GM15510 (cell line): ENCODE measurements around the gene CPVL.

Experiments used
- POLR2A ChIP-seq: IDR thresholded peaks from 3 replicates; pipeline ENCODE4 v1.6.1; 2011; ENCODE audit warnings: borderline replicate concordance; ENCODE audit not compliant: insufficient read length; ENCODE audit errors: extremely low read depth

Gene CPVL

DNA sequence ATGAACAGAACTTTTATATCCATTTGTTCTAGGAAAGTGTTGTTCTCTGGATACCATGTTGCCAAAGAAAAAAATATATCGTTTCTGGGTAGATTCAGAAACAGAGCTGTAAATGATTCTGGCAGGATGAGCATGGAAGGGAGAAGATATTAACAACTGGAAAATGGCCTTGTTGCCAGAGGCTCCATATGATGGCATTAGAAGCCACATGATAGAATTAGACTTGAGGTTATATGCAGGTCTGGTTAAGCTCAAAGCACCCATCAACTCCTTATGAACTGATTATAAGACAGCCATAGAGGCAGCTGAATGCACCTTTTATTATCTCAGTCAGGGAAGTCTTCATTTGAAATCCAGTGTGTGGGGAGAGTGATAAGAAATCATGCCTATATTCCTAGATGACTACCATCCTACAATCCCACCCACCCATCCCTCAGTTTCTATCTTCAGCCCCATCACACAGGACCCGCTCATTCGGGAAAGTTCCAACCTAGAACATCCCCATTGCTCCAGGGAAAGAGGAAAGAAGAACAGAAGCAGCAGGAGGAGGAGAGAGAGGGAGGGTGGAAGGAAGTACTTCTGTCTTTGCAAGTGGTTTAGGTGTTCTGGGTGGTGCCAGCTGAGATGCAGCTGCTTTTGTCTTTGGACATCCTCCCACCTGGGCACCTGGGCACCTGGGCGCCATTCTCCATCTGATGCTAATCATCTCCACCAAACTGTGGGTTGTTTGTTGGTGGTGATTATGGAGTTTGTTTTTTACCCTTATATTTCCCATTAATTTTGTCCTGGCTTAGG, 162.7 kb downstream of the CPVL start:
- TF ChIP-seq POLR2A: no peak

GRCh38 chr7:28981161-28981465, 165.2 kb downstream of the CPVL start:
- no peak for TF ChIP-seq POLR2A

DNA sequence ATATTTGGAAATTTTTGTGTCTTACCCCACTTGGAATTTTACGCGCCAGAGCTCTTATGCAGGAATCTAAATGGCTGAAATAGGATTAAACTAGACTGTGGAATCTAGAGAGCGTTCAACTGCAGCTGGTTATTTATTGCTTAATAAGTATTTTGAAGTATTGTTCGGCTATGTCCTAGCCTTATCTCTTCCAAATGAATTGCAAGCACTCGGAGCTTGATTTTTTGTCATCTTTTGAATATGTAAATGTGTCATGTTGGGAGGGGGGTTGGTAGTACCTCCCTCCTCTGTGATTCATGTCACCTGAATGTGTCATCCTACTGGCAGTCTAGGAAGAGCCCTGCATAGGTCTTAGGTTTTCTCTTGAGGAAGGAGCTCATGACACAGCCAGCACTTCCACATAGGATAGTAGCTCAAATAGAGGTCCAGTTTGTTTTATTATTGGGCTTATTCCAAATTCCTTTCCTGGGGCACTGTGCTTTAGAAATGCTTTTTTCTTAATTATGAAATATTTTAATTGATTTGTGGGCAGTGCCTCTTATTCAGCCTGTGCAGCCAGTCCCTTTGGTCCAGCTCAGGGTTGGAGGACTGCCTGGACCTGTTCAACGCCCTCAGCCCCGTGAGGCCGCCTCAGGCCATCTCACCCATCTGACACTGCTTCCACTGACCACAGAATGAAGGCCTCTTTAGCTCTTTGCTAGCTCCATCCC, 165.7 kb downstream of the CPVL start:
- no peak for TF ChIP-seq POLR2A

GRCh38 chr7:28979776-28980175, 166.6 kb downstream of the CPVL start:
- no peak for TF ChIP-seq POLR2A

GRCh38 chr7:28977881-28978280, 168.5 kb downstream of the CPVL start:
- TF ChIP-seq POLR2A: no peak

DNA sequence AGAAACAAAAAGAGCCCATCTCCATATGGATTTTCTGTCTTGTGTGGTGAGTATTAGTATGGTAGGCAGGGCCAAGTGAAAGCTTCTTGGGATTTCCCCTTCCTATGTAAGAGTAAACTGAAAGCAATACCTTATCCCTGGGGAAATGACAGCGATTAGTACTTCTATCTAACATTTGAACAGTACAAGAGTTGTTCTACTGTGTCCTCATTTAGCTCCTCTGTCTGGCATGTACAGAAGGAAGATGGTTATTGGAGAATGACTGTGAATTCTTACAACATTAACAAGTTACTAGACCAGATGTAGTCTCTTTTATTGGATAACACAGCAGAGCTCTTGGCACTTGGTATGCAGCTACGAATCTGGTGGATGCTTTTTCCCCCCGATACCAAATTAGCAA, 170.3 kb downstream of the CPVL start:
- no peak for TF ChIP-seq POLR2A

- TF ChIP-seq POLR2A: no peak
These were observed 172.7 kb downstream of the CPVL start for GRCh38 chr7:28973591-28973990.

DNA sequence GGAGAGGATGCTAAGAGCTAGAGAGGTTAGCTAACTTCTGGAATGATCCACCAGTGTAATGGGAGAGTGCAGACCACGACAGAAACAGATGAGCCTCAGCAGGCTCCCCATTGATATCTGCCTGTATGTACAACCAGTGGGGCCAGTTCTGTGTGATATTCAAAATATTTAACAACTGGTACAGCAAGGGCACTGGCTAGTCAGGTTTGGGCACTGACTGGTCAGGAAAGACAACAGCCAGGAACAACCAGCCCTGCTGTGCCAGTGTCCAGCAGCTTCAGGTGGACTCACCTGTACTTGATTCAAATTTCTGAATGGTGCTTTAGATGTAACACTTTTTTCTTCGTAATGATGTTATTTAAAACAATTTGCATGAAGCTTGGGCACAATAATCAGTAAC, 182.3 kb downstream of the CPVL start:
- no peak for TF ChIP-seq POLR2A

DNA sequence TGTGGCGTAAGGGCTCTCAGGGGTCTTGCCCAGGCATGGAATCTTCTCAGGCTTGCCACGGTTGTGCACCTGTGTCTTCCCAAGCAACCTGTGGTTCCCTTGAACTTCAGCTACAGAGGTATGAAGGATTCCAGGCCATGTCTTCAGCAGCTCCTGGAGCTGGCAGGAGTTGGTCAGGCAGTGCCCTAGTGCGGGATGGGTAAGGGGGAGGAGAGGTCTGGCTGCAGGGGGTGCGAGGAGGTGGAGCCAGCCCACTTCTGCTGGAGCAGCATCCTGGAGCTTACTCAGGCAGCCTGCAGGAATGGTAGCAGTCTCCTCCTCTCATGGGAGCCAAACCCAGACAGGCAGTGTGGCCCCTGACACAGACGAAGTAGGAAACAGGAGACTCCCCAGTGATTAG, 184.4 kb downstream of the CPVL start:
- no peak for TF ChIP-seq POLR2A

DNA sequence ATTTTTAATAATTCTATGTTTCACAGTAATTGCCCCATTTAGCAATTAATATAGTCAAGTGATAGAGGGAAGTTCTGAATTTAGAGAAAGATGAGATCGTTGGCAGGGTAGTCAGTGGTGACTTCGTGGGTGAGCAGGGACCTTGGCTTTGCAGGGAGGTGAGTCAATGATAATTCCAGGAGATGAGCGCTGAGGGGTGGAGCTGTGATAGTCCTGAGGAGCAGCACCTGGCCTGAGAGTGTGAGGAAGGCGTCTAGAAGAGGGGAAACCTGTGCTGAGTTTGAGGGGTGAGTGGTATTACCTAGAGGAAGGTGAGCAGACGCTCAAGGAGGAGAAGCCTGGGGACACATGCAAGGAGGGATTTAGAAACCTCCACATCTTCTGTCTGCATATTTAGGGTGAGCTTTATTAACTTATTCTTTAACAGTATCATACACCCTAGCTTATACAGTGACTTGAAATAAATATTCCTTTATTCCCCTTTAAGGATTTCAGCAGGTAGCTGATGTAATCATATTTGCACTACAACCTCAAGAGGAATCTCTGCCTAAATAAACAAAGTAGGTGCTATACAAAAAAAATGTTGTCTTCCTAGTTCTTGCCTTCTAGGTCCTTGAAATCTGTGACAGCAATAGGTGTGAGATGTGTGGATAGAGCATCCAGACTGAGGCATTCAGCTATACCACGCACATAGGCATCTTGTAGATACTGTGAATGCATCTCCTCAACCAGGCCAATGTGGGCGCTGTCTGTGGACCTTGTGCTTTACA, 186.1 kb downstream of the CPVL start:
- TF ChIP-seq POLR2A: no peak

GRCh38 chr7:28958980-28959347, 187.4 kb downstream of the CPVL start:
- no peak for TF ChIP-seq POLR2A

- TF ChIP-seq POLR2A: no peak
These were observed 187.9 kb downstream of the CPVL start, which contains the start of gene TRIL for GRCh38 chr7:28958235-28958979. TSS of gene TRIL (minus strand) at chr7:28958330. CDS start at chr7:28958046, 284 bp downstream.

DNA sequence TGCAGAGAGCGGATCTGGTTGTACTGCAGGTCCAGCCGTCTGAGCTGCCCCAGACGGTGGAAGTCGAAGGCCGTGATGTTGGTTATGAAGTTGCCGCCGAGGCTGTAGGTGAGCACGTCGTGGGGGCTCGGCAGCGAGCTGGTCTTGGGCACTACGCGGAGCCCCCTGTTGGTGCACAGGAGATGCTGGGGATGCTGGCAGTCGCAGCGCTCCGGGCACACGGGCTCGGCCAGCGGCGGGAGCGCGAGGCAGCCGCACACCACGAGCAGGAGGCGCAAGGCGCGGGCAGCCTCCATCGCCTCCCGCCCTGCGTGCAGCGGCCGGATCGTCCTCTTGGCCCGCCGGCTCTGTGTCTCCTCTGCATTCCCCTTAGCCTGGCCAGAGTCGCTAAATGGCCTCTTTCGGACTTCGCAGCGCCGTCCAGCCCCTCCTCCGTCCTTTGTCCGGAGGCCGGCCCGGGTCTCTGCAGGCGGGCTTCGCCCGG, 188.5 kb downstream of the CPVL start:
- no peak for TF ChIP-seq POLR2A

DNA sequence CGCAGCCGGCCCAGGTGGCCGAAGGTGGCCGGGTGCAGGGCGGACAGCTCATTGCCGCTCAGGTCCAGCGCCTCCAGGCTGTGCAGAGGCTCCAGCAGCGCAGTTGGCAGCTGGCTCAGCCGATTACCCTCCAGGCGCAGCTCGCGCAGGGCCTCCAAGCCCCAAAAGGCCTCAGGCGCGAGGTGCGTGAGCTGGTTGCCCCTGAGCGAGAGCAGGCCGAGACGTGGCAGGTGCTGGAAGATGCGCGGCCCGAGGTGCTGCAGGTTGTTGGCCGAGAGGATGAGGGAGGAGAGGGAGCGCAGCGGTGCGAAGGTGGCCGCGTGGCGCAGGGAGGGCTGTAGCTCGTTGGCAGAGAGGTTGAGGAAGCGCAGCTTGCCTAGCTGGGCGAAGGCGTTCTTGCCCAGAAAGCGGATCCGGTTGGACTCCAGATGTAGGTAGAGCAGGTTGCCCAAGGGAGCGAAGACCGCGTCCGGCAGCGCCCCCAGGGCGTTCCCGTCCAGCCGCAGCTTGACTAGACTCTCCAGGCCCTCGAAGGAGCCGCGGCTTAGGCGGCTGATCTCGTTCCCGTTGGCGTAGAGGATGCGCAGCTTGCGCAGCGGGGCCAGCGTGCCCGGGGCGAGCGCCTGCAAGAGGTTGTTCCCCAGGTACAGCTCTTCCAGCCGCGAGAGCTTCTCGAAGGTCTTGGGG, 189.1 kb downstream of the CPVL start:
- no peak for TF ChIP-seq POLR2A
